ENCODE data around the gene DDN. TPM values are rescaled to one million over a fixed set of nuclear protein-coding genes. Genes with fewer than 3 reads are reported as not detected.

DDN gene
- total RNA-seq, 4 donors from 2014 or later, result 0.19 to 0.40 (median 0.26) TPM

GRCh38 chr12:48986720-48987291, 12.4 kb downstream of the DDN start:
- Histone ChIP-seq H3K9me3 (no peaks in the 10 kb centered on the region), H3K27ac (no peak overlapping the region), H3K27me3 (peaks cover 0 to 99% (median 2%) of the 10 kb centered on the region in 4 donors), H3K4me1 (peaks cover 0 to 11% (median 0%) of the 10 kb centered on the region in 3 donors), H3K36me3 (no peaks in the 10 kb centered on the region), H3K4me3 (no peak overlapping the region)
- intact Hi-C loops (cut with DNase I), result loop anchor here (10.0 kb wide), 1 partner anchor 62 kb away; the partner anchor contains the start of gene FKBP11
- TF ChIP-seq POLR2A (IDR thresholded peaks at IDR 0.05) (no peak), CTCF (IDR thresholded peaks at IDR 0.05) (no peak)
- no peak for DNase-seq
- WGBS, 2 donors, result 45 to 90% methylated on average over 2 to 15 of the region's 23 CpGs

GRCh38 chr12:48985901-48986300, 13.3 kb downstream of the DDN start:
- Histone ChIP-seq H3K27ac (no peak overlapping the region), H3K4me1 (peaks cover 6 to 20% (median 7%) of the 10 kb centered on the region in 3 donors), H3K36me3 (no peaks in the 10 kb centered on the region), H3K9me3 (no peaks in the 10 kb centered on the region), H3K4me3 (no peak overlapping the region), H3K27me3 (peaks cover 7 to 99% (median 11%) of the 10 kb centered on the region in 4 donors)
- TF ChIP-seq POLR2A (IDR thresholded peaks at IDR 0.05) (no peak), CTCF (IDR thresholded peaks at IDR 0.05) (no peak)
- 77% methylated on average over 2 of the region's 2 CpGs; no CpG with 5 or more reads in 1 of the 2 donors for WGBS, 2 donors
- intact Hi-C loops (cut with DNase I), result loop anchor here (10.0 kb wide), 1 partner anchor 61 kb away; the partner anchor contains the start of gene FKBP11
- DNase-seq, result no peak

GRCh38 chr12:48985475-48985897, 13.7 kb downstream of the DDN start:
- Histone ChIP-seq H3K4me3 (no peak overlapping the region), H3K36me3 (no peaks in the 10 kb centered on the region), H3K27me3 (peaks cover 10 to 99% (median 13%) of the 10 kb centered on the region in 4 donors), H3K27ac (no peak overlapping the region), H3K9me3 (no peaks in the 10 kb centered on the region), H3K4me1 (peaks cover 10 to 24% (median 11%) of the 10 kb centered on the region in 3 donors)
- 18 to 21% methylated on average over 5 of the region's 10 CpGs for WGBS, 2 donors
- TF ChIP-seq CTCF (IDR thresholded peaks at IDR 0.05) (no peak), POLR2A (IDR thresholded peaks at IDR 0.05) (no peak)
- intact Hi-C loops (cut with DNase I), result loop anchor here (10.0 kb wide), 1 partner anchor 61 kb away; the partner anchor contains the start of gene FKBP11
- no peak for DNase-seq

GRCh38 chr12:48982397-48983080, 16.6 kb downstream of the DDN start:
- H3K27me3 ChIP-seq, result peaks cover 24 to 100% (median 32%) of the 10 kb centered on the region in 4 donors
- intact Hi-C loops (cut with DNase I), result loop anchor here (10.0 kb wide), 1 partner anchor 58 kb away; the partner anchor contains the start of gene FKBP11
- WGBS, 2 donors, result 60 to 69% methylated on average over 5 to 6 of the region's 6 CpGs

More at GRCh38 chr12:48982397-48983080, 16.6 kb downstream of the DDN start:
- Histone ChIP-seq H3K4me3 (no peak overlapping the region), H3K9me3 (no peaks in the 10 kb centered on the region), H3K27ac (no peak overlapping the region), H3K4me1 (peaks cover 39 to 50% (median 40%) of the 10 kb centered on the region in 3 donors), H3K36me3 (no peaks in the 10 kb centered on the region)
- TF ChIP-seq CTCF (IDR thresholded peaks at IDR 0.05) (no peak), POLR2A (IDR thresholded peaks at IDR 0.05) (no peak)
- no peak for DNase-seq

Data from esophagus squamous epithelium (tissue), 5 donors.